ENCODE data around the gene PCIF1.
"Not testable (repeated sequence)": the region's sequence is repeated elsewhere in the genome, so short reads cannot be mapped to it uniquely, and the experiment has no call there.

Gene PCIF1

DNA sequence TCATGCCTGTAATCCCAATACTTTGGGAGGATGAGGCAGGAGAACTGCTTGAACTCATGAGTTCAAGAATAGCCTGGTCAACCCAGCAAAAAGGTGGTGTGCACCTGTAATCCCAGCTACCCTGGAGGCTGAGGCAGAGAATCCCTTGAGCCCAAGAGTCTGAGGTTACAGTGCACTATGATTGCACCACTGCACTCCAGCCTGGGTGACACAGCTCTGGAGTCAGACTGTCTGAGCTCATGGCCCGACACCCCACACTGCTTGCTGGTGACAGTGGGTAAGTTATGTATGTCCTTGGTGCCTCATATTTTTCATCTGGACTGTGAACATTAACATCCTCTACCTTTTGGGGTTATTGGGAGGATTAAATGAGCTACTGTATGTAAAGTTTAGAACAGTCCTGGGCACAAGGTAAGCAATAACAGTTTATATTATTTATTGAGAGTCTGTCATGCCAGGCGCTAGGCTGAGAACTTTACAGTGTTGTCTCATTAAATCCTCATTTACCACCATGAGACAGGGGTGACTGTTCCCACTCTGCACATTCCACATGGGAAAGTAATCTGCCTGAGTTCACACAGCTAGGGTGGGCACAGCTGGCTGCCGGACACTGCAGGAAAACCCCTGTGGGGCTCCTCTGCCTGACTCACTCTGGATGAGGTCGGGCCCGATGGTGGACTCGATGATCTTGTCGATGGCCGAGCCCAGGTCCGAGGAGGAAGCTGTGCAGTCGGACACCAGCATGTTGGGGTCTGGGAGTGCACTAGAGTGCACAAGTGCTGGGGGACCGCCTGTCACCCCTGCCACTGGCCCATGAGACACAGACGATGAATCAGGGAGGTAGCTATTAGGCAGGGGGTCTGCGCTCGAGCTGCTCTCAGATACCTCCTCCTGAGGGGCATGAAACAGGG is 34.6 kb downstream of the PCIF1 start:
- DNase-seq, result no peak

DNA sequence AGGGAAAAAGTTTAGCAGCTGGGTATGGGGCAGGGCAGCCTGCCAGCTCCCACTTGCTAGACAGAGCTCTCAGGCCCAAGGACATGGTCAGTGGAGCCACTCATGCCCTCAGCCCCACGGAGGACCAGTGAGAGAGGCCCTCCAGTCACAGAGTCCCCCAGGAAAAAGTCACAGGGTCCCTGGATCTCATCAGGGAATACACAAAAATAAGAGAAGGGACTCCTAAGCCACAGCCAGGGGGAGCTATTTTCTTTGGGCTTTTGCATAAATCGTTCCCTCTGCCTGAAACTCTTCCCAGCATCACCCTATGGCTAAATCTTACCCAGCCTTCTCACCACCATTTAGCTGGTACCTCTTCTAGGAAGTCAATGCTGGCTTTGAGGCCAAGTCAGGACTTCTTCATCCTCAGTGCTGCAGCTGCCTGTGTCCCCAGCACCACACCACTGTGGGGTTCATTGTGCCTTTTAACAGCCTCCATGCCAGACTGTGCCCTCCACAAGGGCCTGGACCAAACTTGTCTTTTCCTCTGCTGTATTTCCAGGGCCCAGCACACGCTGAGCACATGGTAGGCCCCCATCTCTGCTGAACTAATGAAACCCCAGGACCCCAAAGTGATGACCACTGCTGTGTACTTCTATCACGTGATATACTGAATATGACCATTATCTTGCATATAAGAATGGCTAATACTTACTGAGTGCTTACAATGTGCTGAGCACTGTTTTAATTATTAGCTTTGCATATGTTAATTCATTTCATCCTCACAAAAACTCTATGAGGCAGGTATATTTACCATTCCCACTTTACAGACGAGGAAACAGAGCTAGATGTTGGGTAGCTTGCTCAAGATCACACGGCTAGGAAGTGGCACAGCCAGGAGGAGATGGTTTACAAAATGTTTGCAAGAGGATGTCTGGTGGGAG is 35.5 kb downstream of the PCIF1 start:
- peak in 1 of 2 donors; percentile 41 for DNase-seq

- DNase-seq, result peak in 1 of 2 donors; percentile 17
Measured at GRCh38 chr20:45970646-45971424, 36.4 kb downstream of the PCIF1 start.

DNA sequence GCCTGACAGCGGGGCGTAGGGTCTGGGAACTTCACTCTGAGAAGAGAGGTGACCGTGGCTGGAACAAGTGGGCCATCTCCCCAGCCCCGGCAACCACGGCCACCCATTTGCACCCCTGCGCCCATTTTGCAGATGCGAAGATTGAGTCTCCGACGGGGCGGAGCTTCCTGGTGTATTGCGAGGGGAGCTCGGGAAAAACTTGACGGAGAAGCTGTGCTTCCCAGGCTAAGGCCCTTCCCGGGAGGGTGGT is 36.9 kb downstream of the PCIF1 start:
- no peak for DNase-seq

- DNase-seq, result peak; percentile 95 to 97
Measured at GRCh38 chr20:45971675-45972499, 37.4 kb downstream of the PCIF1 start, which contains the start of gene ZNF335. ZNF335 (minus strand) TSS chr20:45972203; CDS start chr20:45971410, 793 bp downstream.

- peak in 1 of 2 donors; percentile 92 for DNase-seq
Measured at GRCh38 chr20:45972500-45973183, 38.2 kb downstream of the PCIF1 start.

DNA sequence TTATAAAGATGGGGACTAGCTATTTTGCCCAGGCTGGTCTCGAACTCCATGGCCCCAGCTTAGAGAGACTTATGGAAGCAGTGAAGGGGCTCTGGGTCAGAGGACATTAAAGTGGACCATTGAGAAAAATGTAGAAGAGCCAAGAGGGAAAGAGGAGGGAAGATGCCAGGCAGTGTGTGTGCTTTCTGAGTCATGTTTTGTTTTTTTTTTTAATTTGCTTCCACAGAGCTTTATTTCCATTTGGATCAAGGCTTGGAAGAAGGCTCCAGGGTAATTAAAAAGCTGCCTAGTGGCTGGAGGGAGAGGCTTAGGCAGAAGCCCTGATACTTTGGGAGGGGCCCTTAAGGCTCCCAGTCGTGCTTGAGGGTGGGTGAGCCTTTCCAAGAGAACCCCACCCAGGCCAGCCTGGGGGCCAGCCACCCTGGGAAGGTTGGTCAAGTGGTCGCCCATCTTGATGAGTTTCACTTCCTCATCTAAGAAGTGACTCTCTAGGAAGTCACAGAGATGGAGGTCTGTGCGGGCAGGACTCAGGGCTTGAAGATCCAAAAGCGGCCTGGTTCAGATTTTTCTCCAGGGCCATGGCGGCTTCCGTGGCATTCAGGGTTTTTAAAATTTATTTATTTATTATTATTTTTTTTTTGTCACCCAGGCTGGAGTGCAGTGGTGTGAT is 40.5 kb downstream of the PCIF1 start:
- DNase-seq, result no peak

- DNase-seq, result no peak
Measured at GRCh38 chr20:45975686-45976085, 41.2 kb downstream of the PCIF1 start.

GRCh38 chr20:45976086-45976485 is 41.6 kb downstream of the PCIF1 start:
- no peak for DNase-seq

DNA sequence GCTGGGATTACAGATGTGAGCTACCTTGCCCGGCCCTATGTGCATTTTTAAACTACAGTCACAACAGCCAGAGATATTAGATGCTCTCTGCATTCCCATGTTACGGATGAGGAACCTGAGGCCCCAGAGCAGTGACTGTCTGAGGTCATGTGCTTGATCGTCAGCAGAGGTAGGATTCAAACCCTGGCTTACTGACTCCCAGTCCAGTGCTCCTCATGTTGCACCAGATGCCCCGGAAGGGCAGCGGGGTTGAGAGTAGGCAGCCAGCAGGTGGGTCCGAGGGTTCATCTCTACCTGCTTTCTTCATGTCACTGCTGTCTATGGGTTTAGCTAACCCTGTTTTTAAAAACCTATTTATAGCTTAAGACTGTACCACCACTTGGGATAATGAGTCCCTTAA is 46.8 kb downstream of the PCIF1 start:
- no peak for DNase-seq

DNA sequence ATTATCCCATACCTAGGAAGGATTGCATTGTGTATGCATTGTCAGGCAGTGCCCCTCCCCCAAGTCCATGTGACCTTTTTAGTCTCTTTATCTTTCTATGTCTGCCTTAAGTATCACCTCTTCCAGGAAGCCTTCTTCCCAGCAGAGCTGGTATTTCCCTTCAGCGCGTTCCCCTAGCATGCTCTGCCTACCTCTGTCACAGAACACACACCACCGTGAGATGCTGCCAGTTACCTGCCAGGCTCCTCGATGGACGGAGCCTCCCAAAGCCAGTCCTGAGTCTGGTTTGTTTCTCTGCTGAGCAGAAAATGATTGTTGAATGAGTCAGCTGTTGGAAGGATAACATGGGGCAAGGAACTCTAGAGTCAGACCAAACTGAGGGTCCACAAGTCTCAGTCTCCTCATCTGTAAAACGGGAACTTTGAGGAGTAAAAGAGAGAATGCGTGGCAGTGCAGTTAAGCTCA is 48.8 kb downstream of the PCIF1 start:
- DNase-seq, result no peak

DNA sequence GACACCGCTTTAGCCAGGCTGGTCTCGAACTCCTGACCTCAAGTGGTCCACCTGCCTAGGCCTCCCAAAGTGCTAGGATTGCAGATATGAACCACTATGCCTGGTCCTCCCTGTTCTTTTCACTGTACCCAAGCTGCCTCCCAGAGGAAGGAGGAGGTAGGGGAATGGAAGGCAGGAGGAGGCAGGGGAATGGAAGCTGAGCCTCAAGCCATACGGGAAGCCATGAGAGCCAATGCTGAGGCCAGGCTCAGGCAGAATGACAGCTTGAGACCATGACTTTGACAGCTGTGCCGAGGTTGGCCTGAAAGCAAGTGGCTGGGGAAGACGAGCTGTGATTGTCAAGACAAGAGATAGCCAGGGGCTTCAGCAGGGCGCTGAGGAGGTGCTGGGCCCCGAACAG is 51.1 kb downstream of the PCIF1 start:
- no peak for DNase-seq

- DNase-seq, result peak; percentile 74 to 78
Measured at GRCh38 chr20:45987108-45987780, 52.8 kb downstream of the PCIF1 start.

DNA sequence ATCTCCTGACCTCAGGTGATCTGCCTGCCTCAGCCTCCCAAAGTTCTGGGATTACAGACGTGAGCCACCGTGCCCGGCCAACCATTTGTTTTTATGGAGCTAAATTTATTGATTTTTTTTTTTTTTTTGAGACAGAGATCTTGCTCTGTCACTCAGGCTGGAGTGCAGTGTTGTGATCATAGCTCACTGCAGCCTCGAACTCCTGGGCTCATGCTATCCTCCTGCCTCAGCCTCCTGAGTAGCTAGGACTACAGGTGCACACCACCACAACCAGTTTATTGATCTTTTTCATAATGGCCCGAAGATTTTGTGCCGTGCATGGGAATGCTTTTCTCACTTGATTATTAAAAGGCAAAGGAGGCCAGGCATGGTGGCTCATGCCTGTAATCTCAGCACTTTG is 54.3 kb downstream of the PCIF1 start:
- not testable (repeated sequence) for DNase-seq

- DNase-seq, result no peak
Measured at GRCh38 chr20:45991616-45992015, 57.1 kb downstream of the PCIF1 start.

DNA sequence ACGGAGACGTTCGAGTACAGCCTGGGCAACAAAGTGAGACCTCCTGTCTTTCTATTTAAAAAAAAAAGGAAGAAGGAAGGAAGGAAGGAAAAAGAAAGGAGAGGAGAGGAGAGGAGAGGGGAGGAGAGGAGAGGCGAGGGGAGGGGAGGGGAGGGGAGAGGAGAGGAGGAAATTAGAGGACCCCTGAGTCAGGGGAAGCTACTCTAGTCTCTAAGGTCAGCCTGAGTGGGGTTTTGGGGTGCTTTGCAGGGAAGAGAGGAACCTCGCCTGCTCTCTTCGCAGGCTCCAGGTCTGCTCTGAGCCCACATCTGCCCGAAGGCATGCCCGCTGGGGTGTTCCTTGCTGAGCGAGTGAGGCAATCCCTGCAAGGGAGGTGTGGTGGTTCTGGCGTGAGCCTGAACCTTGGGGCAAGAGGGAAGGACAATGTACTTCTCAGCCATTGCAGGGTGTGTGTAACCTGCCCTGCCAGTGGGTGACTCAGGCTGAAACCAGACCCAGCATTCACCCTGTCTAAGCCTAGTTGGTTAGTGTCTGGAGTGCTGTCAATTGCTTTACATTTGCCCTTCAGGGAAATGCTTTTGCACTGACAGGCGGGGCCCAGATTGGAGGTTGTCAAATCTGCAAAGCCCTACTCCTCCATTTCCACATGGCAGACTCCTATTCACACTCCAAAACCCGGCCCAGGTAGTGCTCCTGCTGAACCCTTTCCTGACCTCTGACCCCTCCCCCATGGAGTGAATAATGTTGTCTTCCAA is 58.9 kb downstream of the PCIF1 start:
- peak in 1 of 2 donors; percentile 30 for DNase-seq

- DNase-seq, result no peak
Measured at GRCh38 chr20:45994761-45995493, 60.4 kb downstream of the PCIF1 start.

DNA sequence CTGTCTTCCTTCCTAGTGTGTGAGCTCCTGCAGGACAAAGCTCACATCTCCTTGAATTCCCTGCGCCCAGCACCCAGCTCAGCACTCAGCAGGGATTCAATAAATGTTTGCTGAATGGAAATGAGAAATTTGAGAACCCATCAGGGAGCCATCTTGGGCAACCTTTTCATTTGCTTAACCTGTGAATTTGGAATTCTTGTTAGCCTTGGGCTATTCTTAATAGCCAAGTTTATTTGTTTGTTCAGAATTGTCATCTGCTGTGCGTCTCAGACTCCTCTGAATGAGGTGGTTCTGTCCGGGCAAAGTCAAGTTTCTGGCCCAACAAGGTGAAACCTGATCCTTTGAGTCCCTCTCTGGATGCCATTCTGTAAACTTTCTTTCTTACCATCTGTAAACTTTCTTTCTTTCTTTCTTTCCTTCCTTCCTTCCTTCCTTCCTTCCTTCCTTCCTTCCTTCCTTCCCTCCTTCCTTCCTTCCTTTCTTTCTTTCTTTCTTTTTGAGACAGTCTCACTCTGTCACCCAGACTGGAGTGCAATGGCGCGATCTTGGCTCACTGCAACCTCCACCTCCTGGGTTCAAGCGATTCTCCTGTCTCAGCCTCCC is 61.1 kb downstream of the PCIF1 start:
- DNase-seq, result not testable (repeated sequence)

Data from CD4-positive, alpha-beta T cell treated with Interferon alpha-2 for 1 hour (primary cell).